AG04449 (cell line): ENCODE data around the gene CCNB1IP1.
A peak's percentile ranks its signal among the peaks of the same experiment; 100 is the strongest.

Source experiments
- CTCF ChIA-PET: fragments of 350-600 bp; formaldehyde crosslinking; extraction: SDS; loops from one replicate; lab custom pipeline; 2021; ENCODE audit warnings: antibody characterized with exemption; lab: Yijun Ruan, JAX
- POLR2A ChIA-PET: fragments of 400-600, 350-600 bp; formaldehyde crosslinking; extraction: SDS; loops from one replicate; lab custom pipeline; 2020; ENCODE audit warnings: antibody characterized with exemption, inconsistent platforms; lab: Yijun Ruan, JAX
- DNase-seq: peaks from one replicate; pipeline ENCODE4 v3.0.0-alpha.2; 2010; ENCODE audit warnings: low read depth, low spot score
- H3K4me3 ChIP-seq: 2 replicates; pipeline ENCODE4 v1.5.1; 2011; ENCODE audit warnings: low read depth, mild to moderate bottlenecking, control low read depth, low read length
- TF ChIP-seq, protein P1 (sequence below): IDR thresholded peaks from one replicate; pipeline ENCODE4 v1.5.1; 2011; ENCODE audit warnings: mild to moderate bottlenecking, moderate library complexity, low read length, control low read depth, inconsistent platforms; ENCODE audit not compliant: insufficient read depth; ENCODE audit errors: missing control alignments

Gene CCNB1IP1

DNA sequence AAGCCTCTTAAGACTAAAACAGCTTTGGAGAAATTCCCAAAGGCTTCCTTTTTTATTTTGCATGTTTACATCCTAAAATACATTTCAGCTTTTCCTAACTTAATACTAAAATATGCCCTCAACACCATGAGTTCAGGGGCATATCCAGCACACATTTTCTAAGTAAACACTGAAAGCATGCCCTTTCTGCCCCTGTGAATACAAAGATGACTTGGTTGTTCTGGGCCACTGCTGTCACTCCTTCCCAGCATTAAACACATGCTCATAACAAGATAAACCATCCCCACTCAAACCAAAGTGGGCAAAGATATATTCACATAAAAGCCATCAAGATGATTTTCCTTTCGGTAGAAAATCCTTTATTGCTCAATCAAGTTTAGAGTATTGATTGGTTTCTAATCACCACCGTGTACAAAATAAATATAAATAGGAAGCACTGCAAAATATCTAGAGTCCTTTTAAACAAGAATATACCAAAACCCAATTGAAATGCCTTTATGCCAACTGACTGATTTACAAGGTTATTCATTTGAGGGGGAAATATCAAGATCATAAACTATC lies 1.9 kb downstream of the CCNB1IP1 start:
- DNase-seq = no peak
- POLR2A ChIA-PET = no interaction called here

DNA sequence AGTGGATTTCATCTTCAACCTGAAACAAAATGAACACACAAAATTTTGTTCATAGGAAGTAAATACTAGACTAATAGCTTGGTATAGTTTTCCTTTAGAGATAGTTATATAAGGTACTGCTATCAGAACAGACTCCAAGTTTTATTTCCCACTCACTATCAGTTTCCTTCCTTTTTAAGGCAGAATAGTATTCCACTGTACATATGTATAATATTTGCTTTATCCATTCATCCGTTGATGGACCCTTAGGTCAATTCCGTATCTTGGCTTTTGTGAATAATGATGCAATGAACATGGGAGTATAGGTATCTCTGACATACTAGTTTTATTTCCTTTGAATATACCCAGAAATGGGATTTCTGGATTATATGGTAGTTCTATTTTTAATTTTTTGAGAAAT lies 3.7 kb downstream of the CCNB1IP1 start:
- CTCF ChIA-PET = interaction anchor here (0.7 to 10.6 kb wide), 14 partner anchors 9 to 1198 kb away, joined by 3 to 161 read pairs (median 15); partner anchors contain the start of genes ANG, PARP2, TEP1 and TTC5
- TF ChIP-seq, protein P1, sequence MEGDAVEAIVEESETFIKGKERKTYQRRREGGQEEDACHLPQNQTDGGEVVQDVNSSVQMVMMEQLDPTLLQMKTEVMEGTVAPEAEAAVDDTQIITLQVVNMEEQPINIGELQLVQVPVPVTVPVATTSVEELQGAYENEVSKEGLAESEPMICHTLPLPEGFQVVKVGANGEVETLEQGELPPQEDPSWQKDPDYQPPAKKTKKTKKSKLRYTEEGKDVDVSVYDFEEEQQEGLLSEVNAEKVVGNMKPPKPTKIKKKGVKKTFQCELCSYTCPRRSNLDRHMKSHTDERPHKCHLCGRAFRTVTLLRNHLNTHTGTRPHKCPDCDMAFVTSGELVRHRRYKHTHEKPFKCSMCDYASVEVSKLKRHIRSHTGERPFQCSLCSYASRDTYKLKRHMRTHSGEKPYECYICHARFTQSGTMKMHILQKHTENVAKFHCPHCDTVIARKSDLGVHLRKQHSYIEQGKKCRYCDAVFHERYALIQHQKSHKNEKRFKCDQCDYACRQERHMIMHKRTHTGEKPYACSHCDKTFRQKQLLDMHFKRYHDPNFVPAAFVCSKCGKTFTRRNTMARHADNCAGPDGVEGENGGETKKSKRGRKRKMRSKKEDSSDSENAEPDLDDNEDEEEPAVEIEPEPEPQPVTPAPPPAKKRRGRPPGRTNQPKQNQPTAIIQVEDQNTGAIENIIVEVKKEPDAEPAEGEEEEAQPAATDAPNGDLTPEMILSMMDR = no peak
- POLR2A ChIA-PET = no interaction called here
- no peak overlapping the region for H3K4me3 ChIP-seq
- DNase-seq = no peak

More for the DNA sequence above, 1.9 kb downstream of the CCNB1IP1 start:
- H3K4me3 ChIP-seq = no peak overlapping the region
- TF ChIP-seq, protein P1 = no peak
- CTCF ChIA-PET = interaction anchor here (1.0 to 10.6 kb wide), 7 partner anchors 12 to 277 kb away, joined by 3 to 161 read pairs (median 11); partner anchors contain the start of genes PARP2 and TTC5

DNA sequence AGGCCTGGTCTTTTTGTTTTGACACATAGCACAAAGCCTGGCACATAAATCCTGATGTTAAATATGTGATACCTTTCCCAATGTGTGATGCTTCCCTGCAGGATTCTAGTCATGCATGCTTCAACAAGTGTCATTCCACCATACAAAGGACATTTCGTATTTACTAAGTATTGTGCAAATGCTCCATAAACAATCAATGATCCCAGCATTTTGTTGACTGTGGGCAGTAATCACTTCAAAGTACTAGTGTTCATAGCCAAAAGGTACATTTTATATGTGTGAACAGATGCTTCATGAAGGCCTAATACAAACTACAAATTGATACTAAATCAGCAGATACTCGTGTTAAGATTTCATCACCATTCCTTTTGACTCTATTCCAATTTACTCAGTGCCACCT lies 4.4 kb downstream of the CCNB1IP1 start:
- POLR2A ChIA-PET = interaction anchor here (1.1 kb wide), 1 partner anchor 14 kb away, joined by 7 read pairs; the partner anchor contains the start of gene PARP2

DNA sequence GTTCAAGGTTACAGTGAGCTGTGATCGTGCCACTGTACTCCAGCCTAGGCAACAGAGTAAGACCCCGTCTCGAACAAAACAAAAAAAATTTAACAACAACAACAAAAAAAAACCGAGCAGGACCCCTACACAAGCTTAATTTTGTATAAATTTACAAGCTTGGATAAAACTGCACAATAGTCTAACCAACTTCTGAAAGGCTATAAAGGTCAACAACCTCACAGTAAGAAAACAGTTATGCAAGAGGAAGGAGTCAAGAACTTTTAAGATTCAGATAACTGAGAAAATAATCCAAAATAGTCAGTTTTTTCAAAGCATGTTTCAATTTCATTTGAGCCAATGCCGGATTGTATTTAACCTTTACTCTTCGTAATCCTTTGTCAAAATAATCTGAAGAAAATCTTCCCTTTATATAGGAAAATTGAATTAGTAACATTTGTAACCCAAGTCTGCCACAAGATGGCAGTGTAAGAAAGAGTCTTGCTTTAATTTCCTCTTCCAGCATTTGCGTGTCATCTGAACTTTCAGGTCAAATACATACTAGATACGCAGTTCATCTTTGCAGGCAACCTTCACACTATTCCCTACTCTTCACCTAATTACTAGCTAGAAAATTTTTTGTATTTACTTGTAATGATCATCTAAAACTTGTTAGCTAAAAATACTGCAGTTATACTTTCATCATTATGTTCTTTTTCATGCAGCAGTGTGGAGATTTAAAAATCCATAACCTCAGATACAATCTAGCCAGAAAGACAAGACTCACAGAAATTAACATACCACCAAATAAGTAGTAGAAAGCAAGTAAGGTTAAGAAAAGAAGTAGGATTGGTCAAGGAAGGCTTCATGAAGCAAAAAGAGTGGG lies 5.8 kb downstream of the CCNB1IP1 start:
- CTCF ChIA-PET = interaction anchor here (0.7 to 10.6 kb wide), 36 partner anchors 9 to 644 kb away, joined by 3 to 161 read pairs (median 5); partner anchors contain the start of genes ANG, PARP2, PIP4P1 and TTC5
- DNase-seq = no peak
- H3K4me3 ChIP-seq = no peak overlapping the region
- POLR2A ChIA-PET = interaction anchor here (1.1 kb wide), 1 partner anchor 16 kb away, joined by 7 read pairs; the partner anchor contains the start of gene PARP2
- TF ChIP-seq, protein P1 = peak; percentile 40

More for the DNA sequence above, 4.4 kb downstream of the CCNB1IP1 start:
- TF ChIP-seq, protein P1 = no peak
- no peak overlapping the region for H3K4me3 ChIP-seq
- CTCF ChIA-PET = interaction anchor here (0.8 to 10.6 kb wide), 22 partner anchors 10 to 368 kb away, joined by 3 to 161 read pairs (median 6); partner anchors contain the start of genes ANG, PARP2, PIP4P1 and TEP1
- DNase-seq = no peak

DNA sequence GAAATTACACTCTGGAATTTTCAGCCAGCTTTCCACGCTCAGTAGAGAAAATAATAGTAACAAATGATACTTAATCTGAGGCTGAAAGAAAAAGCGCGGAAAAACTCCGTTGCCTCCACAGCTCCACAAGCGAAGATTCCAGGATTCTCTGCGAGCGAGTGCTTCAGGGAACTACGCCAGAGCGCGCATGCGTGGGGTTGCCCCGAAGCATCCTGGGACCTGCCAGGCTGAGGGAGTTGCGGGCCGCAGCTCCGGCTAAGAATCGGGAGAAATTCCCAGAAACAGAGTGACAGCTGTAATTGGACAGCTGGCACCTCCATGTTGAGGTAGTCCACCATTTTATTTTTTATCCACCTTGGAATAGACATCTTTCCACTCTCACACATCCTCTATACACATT lies 15.4 kb downstream of the CCNB1IP1 start:
- TF ChIP-seq, protein P1 = no peak
- CTCF ChIA-PET = interaction anchor here (1.3 to 3.0 kb wide), 5 partner anchors 10 to 653 kb away, joined by 3 to 25 read pairs (median 10); partner anchors contain the start of gene TTC5

DNA sequence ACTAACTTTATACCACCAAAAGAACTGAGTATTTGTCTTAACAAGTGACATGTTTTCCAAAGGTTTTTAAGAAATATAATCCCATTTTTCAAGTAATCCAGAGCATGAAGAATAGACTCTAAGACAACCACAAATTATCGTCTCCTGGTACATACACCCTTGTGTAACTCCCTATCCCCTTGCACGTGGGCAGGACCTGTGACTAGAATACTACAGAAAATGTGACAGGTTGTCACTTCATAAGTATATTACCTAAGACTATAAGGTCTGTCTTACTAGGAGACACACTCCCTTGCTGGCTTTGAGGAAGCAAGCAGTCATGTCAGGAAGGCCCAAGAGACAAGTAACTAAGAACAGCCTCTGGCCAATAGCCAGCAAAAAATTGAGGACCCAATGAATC lies 19.1 kb downstream of the CCNB1IP1 start:
- POLR2A ChIA-PET = no interaction called here
- no peak for DNase-seq
- no peak overlapping the region for H3K4me3 ChIP-seq
- CTCF ChIA-PET = no interaction called here
- TF ChIP-seq, protein P1 = no peak

More for the DNA sequence above, 15.4 kb downstream of the CCNB1IP1 start:
- H3K4me3 ChIP-seq = no peak overlapping the region
- no peak for DNase-seq
- POLR2A ChIA-PET = no interaction called here
